Breast epithelium (tissue), 3 donors: ENCODE data around the gene SHB.

Experiments used
- POLR2A ChIP-seq: fragments of 450-650 bp; IDR thresholded peaks from one replicate; pipeline ENCODE4 v1.6.1; 2016; ENCODE audit warnings: antibody characterized with exemption, mild to moderate bottlenecking, moderate library complexity
- POLR2AphosphoS5 ChIP-seq, 3 donors: sonication (generic); formaldehyde crosslinking; IDR thresholded peaks; one replicate each; pipeline ENCODE4 v1.6.1; 2017; ENCODE audit warnings: antibody characterized with exemption in 3 of 3
- TF ChIP-seq, protein P1 (sequence below), 3 donors: fragments of 450-650 bp; IDR thresholded peaks; one replicate each; pipeline ENCODE4 v1.5.1; 2016 to 2017; ENCODE audit warnings: antibody characterized with exemption in 3 of 3, mild to moderate bottlenecking in 3 of 3, moderate library complexity in 3 of 3

DNA sequence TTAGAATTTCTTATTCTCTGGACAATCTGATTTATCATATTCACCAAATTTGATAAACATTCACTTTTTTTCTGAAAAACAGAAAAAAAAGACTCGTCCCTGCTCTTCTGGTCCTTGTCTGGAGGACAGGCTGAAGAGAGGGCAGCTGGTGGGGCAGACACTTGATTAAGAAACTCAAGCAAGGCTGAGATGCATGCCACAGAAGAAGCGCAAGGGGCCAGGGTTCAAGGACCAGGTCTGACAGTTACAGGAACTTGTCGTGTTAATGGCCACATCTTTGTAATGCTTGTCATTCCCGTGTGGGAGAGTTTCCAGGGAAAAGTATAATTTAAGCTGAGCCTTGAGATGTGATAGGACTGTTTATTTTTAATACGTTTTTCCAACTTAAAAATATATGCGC is 40.6 kb upstream of the SHB start:
- TF ChIP-seq, protein P1, sequence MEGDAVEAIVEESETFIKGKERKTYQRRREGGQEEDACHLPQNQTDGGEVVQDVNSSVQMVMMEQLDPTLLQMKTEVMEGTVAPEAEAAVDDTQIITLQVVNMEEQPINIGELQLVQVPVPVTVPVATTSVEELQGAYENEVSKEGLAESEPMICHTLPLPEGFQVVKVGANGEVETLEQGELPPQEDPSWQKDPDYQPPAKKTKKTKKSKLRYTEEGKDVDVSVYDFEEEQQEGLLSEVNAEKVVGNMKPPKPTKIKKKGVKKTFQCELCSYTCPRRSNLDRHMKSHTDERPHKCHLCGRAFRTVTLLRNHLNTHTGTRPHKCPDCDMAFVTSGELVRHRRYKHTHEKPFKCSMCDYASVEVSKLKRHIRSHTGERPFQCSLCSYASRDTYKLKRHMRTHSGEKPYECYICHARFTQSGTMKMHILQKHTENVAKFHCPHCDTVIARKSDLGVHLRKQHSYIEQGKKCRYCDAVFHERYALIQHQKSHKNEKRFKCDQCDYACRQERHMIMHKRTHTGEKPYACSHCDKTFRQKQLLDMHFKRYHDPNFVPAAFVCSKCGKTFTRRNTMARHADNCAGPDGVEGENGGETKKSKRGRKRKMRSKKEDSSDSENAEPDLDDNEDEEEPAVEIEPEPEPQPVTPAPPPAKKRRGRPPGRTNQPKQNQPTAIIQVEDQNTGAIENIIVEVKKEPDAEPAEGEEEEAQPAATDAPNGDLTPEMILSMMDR (IDR thresholded peaks at IDR 0.05): no peak
- TF ChIP-seq POLR2AphosphoS5 (IDR thresholded peaks at IDR 0.05) (no peak), POLR2A (no peak)
